GM12878 (cell line): ENCODE measurements around the gene CACNA2D2. TPM values are rescaled to one million over a fixed set of nuclear protein-coding genes. Genes with fewer than 3 reads are reported as not detected.

ENCODE experiments used
- ATAC-seq: fragments of 200-7000 bp; cut with Tn5 transposase; 3 replicates; pipeline ENCODE4 v1.9.1; 2020; ENCODE audit warnings: mild to moderate bottlenecking, moderate library complexity
- BruUV-seq: library from RNA; stranded (reverse); fragments of 400-500 nt; replicated peaks from 2 replicates; lab custom pipeline; 2021; lab: Mats Ljungman, UMichigan
- CTCF ChIA-PET: fragments of 300-600 bp; sonication (Branson Sonifier 250); formaldehyde crosslinking; extraction: SDS; loops from one replicate; lab custom pipeline; 2021; ENCODE audit warnings: inconsistent platforms; lab: Yijun Ruan, JAX
- POLR2A ChIA-PET: fragments of 350-600 bp; formaldehyde crosslinking; extraction: SDS; loops from one replicate; lab custom pipeline; 2021; ENCODE audit warnings: inconsistent platforms; lab: Charles Lee
- RAD21 ChIA-PET: fragments of 300-600 bp; sonication (Branson Sonifier 250); formaldehyde crosslinking; loops from one replicate; lab custom pipeline; 2023; ENCODE audit warnings: antibody characterized with exemption; ENCODE audit not compliant: unreplicated experiment; lab: Charles Lee
- SMC1A ChIA-PET: fragments of 300-600 bp; sonication (Branson Sonifier 250); formaldehyde crosslinking; loops from one replicate; lab custom pipeline; 2023; ENCODE audit not compliant: unreplicated experiment, uncharacterized antibody; lab: Charles Lee
- DNase-seq: peaks from one replicate; pipeline ENCODE4 v3.0.0-alpha.2; 2011; ENCODE audit warnings: low read depth, low spot score
- FAIRE-seq: peaks from 3 replicates; lab custom pipeline; 2011; peaks lifted over from hg19 to GRCh38; lab: Jason Lieb, UNC
- H2AFZ ChIP-seq: 2 replicates; pipeline ENCODE4 v1.6.0; 2011; ENCODE audit warnings: low read depth, low read length, control low read depth; ENCODE audit not compliant: control insufficient read depth
- H3K27ac ChIP-seq: 2 replicates; pipeline ENCODE4 v1.5.1; 2011; ENCODE audit warnings: control low read depth; ENCODE audit not compliant: control insufficient read depth, insufficient read depth
- H3K27me3 ChIP-seq, 2 experiments: replicated peaks in 1 of 2; 2 replicates each; pipeline versions ENCODE4 v1.6.0 to v1.6.1; 2011; ENCODE audit warnings: low read length in 1 of 2; ENCODE audit not compliant: control insufficient read depth in 2 of 2, insufficient read depth in 2 of 2
- H3K36me3 ChIP-seq, 2 experiments: 2 replicates each; pipeline ENCODE4 v1.5.1; 2011; ENCODE audit warnings: low read length in 1 of 2; ENCODE audit not compliant: control insufficient read depth in 2 of 2, insufficient read depth in 2 of 2
- H3K4me1 ChIP-seq: 2 replicates; pipeline ENCODE4 v1.6.1; 2011; ENCODE audit warnings: mild to moderate bottlenecking, low read length, moderate library complexity, mixed read lengths; ENCODE audit not compliant: control insufficient read depth, insufficient read depth
- H3K4me2 ChIP-seq: 2 replicates; pipeline ENCODE4 v1.6.0; 2011; ENCODE audit warnings: control low read depth; ENCODE audit not compliant: control insufficient read depth, insufficient read depth
- H3K4me3 ChIP-seq: fragments of 200-600 bp; sonication (generic); 2 replicates; pipeline ENCODE4 v1.5.1; 2016
- H3K79me2 ChIP-seq: 2 replicates; pipeline ENCODE4 v1.6.0; 2011; ENCODE audit warnings: low read length; ENCODE audit not compliant: control insufficient read depth, insufficient read depth
- H3K9ac ChIP-seq: 2 replicates; pipeline ENCODE4 v1.8.0; 2011; ENCODE audit warnings: low read length, control low read depth, mixed read lengths; ENCODE audit not compliant: control insufficient read depth, insufficient read depth
- H3K9me3 ChIP-seq: replicated peaks from 3 replicates; pipeline ENCODE4 v1.5.1; 2011; ENCODE audit warnings: mild to moderate bottlenecking, low read length; ENCODE audit not compliant: control insufficient read depth, insufficient read depth
- H4K20me1 ChIP-seq: 2 replicates; pipeline ENCODE4 v1.6.0; 2011; ENCODE audit not compliant: control insufficient read depth, insufficient read depth
- EZH2 ChIP-seq: IDR thresholded peaks from 2 replicates; pipeline ENCODE4 v1.6.1; 2012; ENCODE audit warnings: low read depth, mild to moderate bottlenecking, control low read depth, inconsistent platforms, low read length, borderline replicate concordance; ENCODE audit not compliant: control insufficient read depth
- FOXK2 ChIP-seq: fragments of 450-650 bp; IDR thresholded peaks from 2 replicates; pipeline ENCODE4 v1.6.1; 2017; ENCODE audit warnings: mild to moderate bottlenecking, moderate library complexity
- MTA2 ChIP-seq: fragments of 450-650 bp; IDR thresholded peaks from 2 replicates; pipeline ENCODE4 v1.6.1; 2016; ENCODE audit warnings: low read depth, mild to moderate bottlenecking, moderate library complexity
- PAX8 ChIP-seq: fragments of 450-650 bp; IDR thresholded peaks from 2 replicates; pipeline ENCODE4 v1.6.1; 2017; ENCODE audit warnings: mild to moderate bottlenecking, moderate library complexity
- STAT1 ChIP-seq: fragments of 450-650 bp; conservative IDR thresholded peaks from 2 replicates; pipeline ENCODE4 v1.6.1; 2014; ENCODE audit warnings: antibody characterized with exemption, mild to moderate bottlenecking
- STAT3 ChIP-seq: IDR thresholded peaks from 2 replicates; pipeline ENCODE4 v1.6.1; 2011; ENCODE audit warnings: low read depth, low read length, improper control_type of control experiment
- TARDBP ChIP-seq: IDR thresholded peaks from 2 replicates; pipeline ENCODE4 v1.6.1; 2016; ENCODE audit warnings: borderline replicate concordance
- ZBED1 ChIP-seq: IDR thresholded peaks from 2 replicates; pipeline ENCODE4 v1.6.1; 2016; ENCODE audit warnings: borderline replicate concordance
- WGBS: methylation state at CpG from one replicate; pipeline ENCODE4 v1.1.6; 2016; ENCODE audit warnings: low lambda C conversion rate; ENCODE audit not compliant: insufficient replicate concordance, insufficient coverage; ENCODE audit errors: missing lambda C conversion rate; 5-methylcytosine and 5-hydroxymethylcytosine counted together
- in situ Hi-C: fragments of 300-500 bp; cut with MboI; formaldehyde crosslinking; loops from 9 replicates; pipeline ENCODE4 v1.14.3; 2018; ENCODE audit warnings: mixed read lengths
- intact Hi-C: fragments of 100-400 bp; cut with micrococcal nuclease; formaldehyde crosslinking; loops from one replicate; pipeline ENCODE4 v1.14.2; 2022; ENCODE audit not compliant: unreplicated experiment
- polyA plus RNA-seq, 11 experiments: library from polyadenylated mRNA; depleted of rRNA in 4 of 11; unstranded in 6 of 11; stranded (reverse) in 5 of 11; fragments of >200 nt; fragmentation: Nextera tagmentation in 4 of 11; fragmentation: Illumina TruSeq in 1 of 11; extraction: Ambion mirVana in 4 of 11; extraction: Trizol in 1 of 11; gene quantifications; 1 replicate in 1 of 11; 2 replicates in 10 of 11; pipeline versions ENCODE4 v1.2.1 to v1.2.3, GENCODE V29; 2011 to 2016; ENCODE audit warnings: inconsistent platforms in 2 of 11, missing spikeins in 2 of 11, low read depth in 1 of 11
- total RNA-seq, 4 experiments: library from RNA; depleted of rRNA in 3 of 4; stranded (reverse); fragments of >200 nt in 3 of 4; fragmentation: Illumina TruSeq in 1 of 4; extraction: Trizol in 1 of 4; gene quantifications; 2 replicates each; pipeline versions ENCODE4 v1.2.1 to v1.2.3, GENCODE V29; 2013 to 2021
- TF ChIP-seq, protein P1 (sequence below): fragments of 450-650 bp; formaldehyde crosslinking; IDR thresholded peaks from 2 replicates; pipeline ENCODE4 v1.4.0; 2022; ENCODE audit warnings: mild to moderate bottlenecking, moderate library complexity
- TF ChIP-seq, protein P2 (sequence below): IDR thresholded peaks from 2 replicates; pipeline ENCODE4 v1.6.1; 2012; ENCODE audit warnings: low read depth, low read length, improper control_type of control experiment

Gene CACNA2D2
- total and polyA plus RNA-seq, 10 of the 15 experiments (the other 5 are each of a cell fraction or from before 2014, with no cell fraction given) = 0.03 to 0.07 TPM; not detected in 8

- RAD21 ChIA-PET = interaction anchor here (0.9 kb wide), 1 partner anchor 22 kb away, joined by 3 read pairs; no protein-coding TSS in a partner anchor
- CTCF ChIA-PET = interaction anchor here (0.7 kb wide), 1 partner anchor 67 kb away, joined by 3 read pairs; no protein-coding TSS in a partner anchor
- no TSS peak for BruUV-seq
Measured at GRCh38 chr3:50419595-50420370, 83.7 kb downstream of the CACNA2D2 start.

More at GRCh38 chr3:50419595-50420370, 83.7 kb downstream of the CACNA2D2 start:
- Histone ChIP-seq H3K4me3 (no peak overlapping the region), H3K27ac (no peak overlapping the region), H3K4me2 (no peak overlapping the region)
- DNase-seq = no peak
- no peak for TF ChIP-seq STAT1
- TF ChIP-seq EZH2 = no peak
- TF ChIP-seq, protein P1, sequence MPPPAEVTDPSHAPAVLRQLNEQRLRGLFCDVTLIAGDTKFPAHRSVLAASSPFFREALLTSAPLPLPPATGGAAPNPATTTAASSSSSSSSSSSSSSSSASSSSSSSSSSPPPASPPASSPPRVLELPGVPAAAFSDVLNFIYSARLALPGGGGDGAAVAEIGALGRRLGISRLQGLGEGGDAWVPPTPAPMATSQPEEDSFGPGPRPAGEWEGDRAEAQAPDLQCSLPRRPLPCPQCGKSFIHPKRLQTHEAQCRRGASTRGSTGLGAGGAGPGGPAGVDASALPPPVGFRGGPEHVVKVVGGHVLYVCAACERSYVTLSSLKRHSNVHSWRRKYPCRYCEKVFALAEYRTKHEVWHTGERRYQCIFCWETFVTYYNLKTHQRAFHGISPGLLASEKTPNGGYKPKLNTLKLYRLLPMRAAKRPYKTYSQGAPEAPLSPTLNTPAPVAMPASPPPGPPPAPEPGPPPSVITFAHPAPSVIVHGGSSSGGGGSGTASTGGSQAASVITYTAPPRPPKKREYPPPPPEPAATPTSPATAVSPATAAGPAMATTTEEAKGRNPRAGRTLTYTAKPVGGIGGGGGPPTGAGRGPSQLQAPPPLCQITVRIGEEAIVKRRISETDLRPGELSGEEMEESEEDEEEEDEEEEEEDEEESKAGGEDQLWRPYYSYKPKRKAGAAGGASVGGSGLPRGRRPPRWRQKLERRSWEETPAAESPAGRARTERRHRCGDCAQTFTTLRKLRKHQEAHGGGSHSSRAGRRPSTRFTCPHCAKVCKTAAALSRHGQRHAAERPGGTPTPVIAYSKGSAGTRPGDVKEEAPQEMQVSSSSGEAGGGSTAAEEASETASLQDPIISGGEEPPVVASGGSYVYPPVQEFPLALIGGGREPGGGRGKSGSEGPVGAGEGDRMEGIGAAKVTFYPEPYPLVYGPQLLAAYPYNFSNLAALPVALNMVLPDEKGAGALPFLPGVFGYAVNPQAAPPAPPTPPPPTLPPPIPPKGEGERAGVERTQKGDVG = no peak
- TF ChIP-seq FOXK2 = no peak
- no peak for TF ChIP-seq MTA2
- TF ChIP-seq ZBED1 = no peak
- TF ChIP-seq, protein P2, sequence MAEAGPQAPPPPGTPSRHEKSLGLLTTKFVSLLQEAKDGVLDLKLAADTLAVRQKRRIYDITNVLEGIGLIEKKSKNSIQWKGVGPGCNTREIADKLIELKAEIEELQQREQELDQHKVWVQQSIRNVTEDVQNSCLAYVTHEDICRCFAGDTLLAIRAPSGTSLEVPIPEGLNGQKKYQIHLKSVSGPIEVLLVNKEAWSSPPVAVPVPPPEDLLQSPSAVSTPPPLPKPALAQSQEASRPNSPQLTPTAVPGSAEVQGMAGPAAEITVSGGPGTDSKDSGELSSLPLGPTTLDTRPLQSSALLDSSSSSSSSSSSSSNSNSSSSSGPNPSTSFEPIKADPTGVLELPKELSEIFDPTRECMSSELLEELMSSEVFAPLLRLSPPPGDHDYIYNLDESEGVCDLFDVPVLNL = no peak
- TF ChIP-seq STAT3 = no peak
- TF ChIP-seq TARDBP = no peak
- no peak for TF ChIP-seq PAX8
- TF ChIP-seq, all 136 proteins: peak for 0
- FAIRE-seq (no peak), ATAC-seq (no peak)
- H3K27me3 ChIP-seq = no peaks in the 10 kb centered on the region; a peak in 3 of 4 replicates
- in situ Hi-C loops (no loop called here), intact Hi-C loops (no loop called here)
- H3K36me3 ChIP-seq = no peaks in the 10 kb centered on the region
- ChIA-PET SMC1A (no interaction called here), POLR2A (no interaction called here)
- no peaks in the 10 kb centered on the region for H3K79me2 ChIP-seq
- no peaks in the 10 kb centered on the region for H4K20me1 ChIP-seq
- 34% methylated on average over 18 of the region's 18 CpGs for WGBS
- no peaks in the 10 kb centered on the region for H3K4me1 ChIP-seq
- no peak overlapping the region for H2AFZ ChIP-seq
- H3K9me3 ChIP-seq = no peaks in the 10 kb centered on the region
- H3K9ac ChIP-seq = no peak overlapping the region
